Neural crest cell (in vitro differentiated cells): Measurements from ENCODE around the gene CTNS. TPM values are rescaled to one million over a fixed set of nuclear protein-coding genes. Genes with fewer than 3 reads are reported as not detected.

Source experiments
- DNase-seq: peaks from one replicate; pipeline ENCODE4 v3.0.0; 2021; ENCODE audit warnings: low read depth, mixed read lengths, low spot score
- H3K27ac Mint-ChIP-seq: one replicate; pipeline ENCODE4 v1.8.0; 2021; ENCODE audit warnings: mild to moderate bottlenecking, mixed read lengths; ENCODE audit not compliant: unreplicated experiment
- H3K27me3 Mint-ChIP-seq: 2 replicates; pipeline ENCODE4 v1.8.0; 2021; ENCODE audit warnings: low read depth, mild to moderate bottlenecking, mixed read lengths
- H3K36me3 Mint-ChIP-seq: 2 replicates; pipeline ENCODE4 v1.8.0; 2021; ENCODE audit warnings: low read depth, mild to moderate bottlenecking, mixed read lengths
- H3K4me1 Mint-ChIP-seq: 2 replicates; pipeline ENCODE4 v1.8.0; 2021; ENCODE audit warnings: mixed read lengths
- H3K4me3 Mint-ChIP-seq: one replicate; pipeline ENCODE4 v1.8.0; 2021; ENCODE audit warnings: mild to moderate bottlenecking, mixed read lengths
- H3K9me3 Mint-ChIP-seq: 2 replicates; pipeline ENCODE4 v1.8.0; 2021; ENCODE audit warnings: mixed read lengths
- CTCF ChIP-seq: fragments of 200-600 bp; sonication (generic); conservative IDR thresholded peaks from 2 replicates; pipeline ENCODE4 v1.5.0; 2021; ENCODE audit warnings: antibody characterized with exemption, mild to moderate bottlenecking
- total RNA-seq: library from RNA; stranded (reverse); gene quantifications from 2 replicates; pipeline ENCODE4 v1.2.1, GENCODE V29; 2021

Gene CTNS
- total RNA-seq, 1 donor from 2014 or later = 17.4 TPM

GRCh38 chr17:3610523-3610922 is 26.0 kb upstream of the CTNS start:
- H3K27ac Mint-ChIP-seq = no peak overlapping the region
- no peak for TF ChIP-seq CTCF
- peaks cover 17% of the 10 kb centered on the region for H3K36me3 Mint-ChIP-seq

GRCh38 chr17:3613124-3613523 is 23.4 kb upstream of the CTNS start:
- Mint-ChIP-seq H3K9me3 (no peaks in the 10 kb centered on the region), H3K27me3 (no peaks in the 10 kb centered on the region), H3K4me3 (no peak overlapping the region), H3K4me1 (no peaks in the 10 kb centered on the region), H3K27ac (no peak overlapping the region), H3K36me3 (peaks cover 28% of the 10 kb centered on the region)
- DNase-seq = no peak
- TF ChIP-seq CTCF = no peak

More at GRCh38 chr17:3610523-3610922, 26.0 kb upstream of the CTNS start:
- no peak for DNase-seq
- Mint-ChIP-seq H3K4me3 (no peak overlapping the region), H3K27me3 (no peaks in the 10 kb centered on the region), H3K4me1 (no peaks in the 10 kb centered on the region), H3K9me3 (no peaks in the 10 kb centered on the region)

- H3K27ac Mint-ChIP-seq = no peak overlapping the region
- H3K36me3 Mint-ChIP-seq = peaks cover 35% of the 10 kb centered on the region
Measured at GRCh38 chr17:3615160-3615870, 21.2 kb upstream of the CTNS start.

GRCh38 chr17:3621146-3621720 is 15.3 kb upstream of the CTNS start:
- DNase-seq = no peak
- Mint-ChIP-seq H3K36me3 (peaks cover 34% of the 10 kb centered on the region), H3K27me3 (no peaks in the 10 kb centered on the region), H3K9me3 (no peaks in the 10 kb centered on the region), H3K27ac (no peak overlapping the region), H3K4me3 (no peak overlapping the region), H3K4me1 (no peaks in the 10 kb centered on the region)
- TF ChIP-seq CTCF = no peak

More at GRCh38 chr17:3615160-3615870, 21.2 kb upstream of the CTNS start:
- Mint-ChIP-seq H3K27me3 (no peaks in the 10 kb centered on the region), H3K4me1 (no peaks in the 10 kb centered on the region), H3K4me3 (no peak overlapping the region), H3K9me3 (no peaks in the 10 kb centered on the region)
- no peak for DNase-seq
- no peak for TF ChIP-seq CTCF

- H3K4me3 Mint-ChIP-seq = no peak overlapping the region
- H3K27ac Mint-ChIP-seq = no peak overlapping the region
- no peaks in the 10 kb centered on the region for H3K9me3 Mint-ChIP-seq
- no peak for DNase-seq
- TF ChIP-seq CTCF = no peak
- no peaks in the 10 kb centered on the region for H3K4me1 Mint-ChIP-seq
- H3K27me3 Mint-ChIP-seq = no peaks in the 10 kb centered on the region
- H3K36me3 Mint-ChIP-seq = peaks cover 28% of the 10 kb centered on the region
Measured at GRCh38 chr17:3622977-3623594, 13.5 kb upstream of the CTNS start.
